ENCODE measurements around the gene ANGEL1. TPM values are rescaled to one million over a fixed set of nuclear protein-coding genes. Genes with fewer than 3 reads are reported as not detected.

Gene ANGEL1
- total and polyA plus RNA-seq, 2 experiments from 2014 or later: 5.3 to 31.6 TPM

DNA sequence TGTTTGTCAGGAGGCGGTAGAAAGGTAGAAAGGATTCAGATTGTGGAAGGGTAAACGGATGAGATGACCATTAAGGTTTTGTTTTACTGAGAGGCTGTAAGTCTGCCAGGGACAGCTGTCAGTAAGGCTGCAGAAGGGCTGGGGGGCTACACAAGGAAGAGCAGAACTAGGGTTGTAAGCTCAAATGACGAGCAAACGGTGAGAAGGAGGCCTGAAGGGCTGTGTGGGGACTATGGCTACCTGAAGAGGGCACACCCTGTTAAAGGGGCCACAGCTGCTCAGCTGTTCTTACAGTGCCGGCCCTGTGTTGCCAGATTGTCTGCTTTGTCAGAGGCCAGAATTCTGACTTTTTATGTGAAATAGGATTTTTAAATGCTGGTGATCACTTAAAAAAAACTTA, 32.3 kb downstream of the ANGEL1 start:
- no peak overlapping the region for H2AFZ ChIP-seq
- no peaks in the 10 kb centered on the region for H3K4me1 ChIP-seq (ENCODE audit: insufficient read depth)
- H3K9me3 Mint-ChIP-seq: no peaks in the 10 kb centered on the region
- no peaks in the 10 kb centered on the region for H3F3A ChIP-seq (replicated peaks; ENCODE audit: low read depth)
- no peak overlapping the region for H3K27ac ChIP-seq (ENCODE audit: low read depth)
- H3K9me2 ChIP-seq (ENCODE audit: insufficient read depth): no peaks in the 10 kb centered on the region
- H4K20me1 ChIP-seq (replicated peaks; ENCODE audit: insufficient read depth): 0 out of 2 replicates have a peak, but pooled peaks cover 3% of the 10 kb centered on the region
- peaks cover 13% of the 10 kb centered on the region for H3K27me3 Mint-ChIP-seq (ENCODE audit: insufficient read depth, low read depth, poor library complexity)
- H3K36me3 ChIP-seq (ENCODE audit: insufficient read depth): peaks cover 4% of the 10 kb centered on the region; the same call in 1 of the 2 replicates
- no peak overlapping the region for H3K27ac Mint-ChIP-seq
- TF ChIP-seq, protein P1, sequence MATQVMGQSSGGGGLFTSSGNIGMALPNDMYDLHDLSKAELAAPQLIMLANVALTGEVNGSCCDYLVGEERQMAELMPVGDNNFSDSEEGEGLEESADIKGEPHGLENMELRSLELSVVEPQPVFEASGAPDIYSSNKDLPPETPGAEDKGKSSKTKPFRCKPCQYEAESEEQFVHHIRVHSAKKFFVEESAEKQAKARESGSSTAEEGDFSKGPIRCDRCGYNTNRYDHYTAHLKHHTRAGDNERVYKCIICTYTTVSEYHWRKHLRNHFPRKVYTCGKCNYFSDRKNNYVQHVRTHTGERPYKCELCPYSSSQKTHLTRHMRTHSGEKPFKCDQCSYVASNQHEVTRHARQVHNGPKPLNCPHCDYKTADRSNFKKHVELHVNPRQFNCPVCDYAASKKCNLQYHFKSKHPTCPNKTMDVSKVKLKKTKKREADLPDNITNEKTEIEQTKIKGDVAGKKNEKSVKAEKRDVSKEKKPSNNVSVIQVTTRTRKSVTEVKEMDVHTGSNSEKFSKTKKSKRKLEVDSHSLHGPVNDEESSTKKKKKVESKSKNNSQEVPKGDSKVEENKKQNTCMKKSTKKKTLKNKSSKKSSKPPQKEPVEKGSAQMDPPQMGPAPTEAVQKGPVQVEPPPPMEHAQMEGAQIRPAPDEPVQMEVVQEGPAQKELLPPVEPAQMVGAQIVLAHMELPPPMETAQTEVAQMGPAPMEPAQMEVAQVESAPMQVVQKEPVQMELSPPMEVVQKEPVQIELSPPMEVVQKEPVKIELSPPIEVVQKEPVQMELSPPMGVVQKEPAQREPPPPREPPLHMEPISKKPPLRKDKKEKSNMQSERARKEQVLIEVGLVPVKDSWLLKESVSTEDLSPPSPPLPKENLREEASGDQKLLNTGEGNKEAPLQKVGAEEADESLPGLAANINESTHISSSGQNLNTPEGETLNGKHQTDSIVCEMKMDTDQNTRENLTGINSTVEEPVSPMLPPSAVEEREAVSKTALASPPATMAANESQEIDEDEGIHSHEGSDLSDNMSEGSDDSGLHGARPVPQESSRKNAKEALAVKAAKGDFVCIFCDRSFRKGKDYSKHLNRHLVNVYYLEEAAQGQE (IDR thresholded peaks at IDR 0.05; ENCODE audit: unreplicated experiment): no peak
- TF ChIP-seq, protein P2, sequence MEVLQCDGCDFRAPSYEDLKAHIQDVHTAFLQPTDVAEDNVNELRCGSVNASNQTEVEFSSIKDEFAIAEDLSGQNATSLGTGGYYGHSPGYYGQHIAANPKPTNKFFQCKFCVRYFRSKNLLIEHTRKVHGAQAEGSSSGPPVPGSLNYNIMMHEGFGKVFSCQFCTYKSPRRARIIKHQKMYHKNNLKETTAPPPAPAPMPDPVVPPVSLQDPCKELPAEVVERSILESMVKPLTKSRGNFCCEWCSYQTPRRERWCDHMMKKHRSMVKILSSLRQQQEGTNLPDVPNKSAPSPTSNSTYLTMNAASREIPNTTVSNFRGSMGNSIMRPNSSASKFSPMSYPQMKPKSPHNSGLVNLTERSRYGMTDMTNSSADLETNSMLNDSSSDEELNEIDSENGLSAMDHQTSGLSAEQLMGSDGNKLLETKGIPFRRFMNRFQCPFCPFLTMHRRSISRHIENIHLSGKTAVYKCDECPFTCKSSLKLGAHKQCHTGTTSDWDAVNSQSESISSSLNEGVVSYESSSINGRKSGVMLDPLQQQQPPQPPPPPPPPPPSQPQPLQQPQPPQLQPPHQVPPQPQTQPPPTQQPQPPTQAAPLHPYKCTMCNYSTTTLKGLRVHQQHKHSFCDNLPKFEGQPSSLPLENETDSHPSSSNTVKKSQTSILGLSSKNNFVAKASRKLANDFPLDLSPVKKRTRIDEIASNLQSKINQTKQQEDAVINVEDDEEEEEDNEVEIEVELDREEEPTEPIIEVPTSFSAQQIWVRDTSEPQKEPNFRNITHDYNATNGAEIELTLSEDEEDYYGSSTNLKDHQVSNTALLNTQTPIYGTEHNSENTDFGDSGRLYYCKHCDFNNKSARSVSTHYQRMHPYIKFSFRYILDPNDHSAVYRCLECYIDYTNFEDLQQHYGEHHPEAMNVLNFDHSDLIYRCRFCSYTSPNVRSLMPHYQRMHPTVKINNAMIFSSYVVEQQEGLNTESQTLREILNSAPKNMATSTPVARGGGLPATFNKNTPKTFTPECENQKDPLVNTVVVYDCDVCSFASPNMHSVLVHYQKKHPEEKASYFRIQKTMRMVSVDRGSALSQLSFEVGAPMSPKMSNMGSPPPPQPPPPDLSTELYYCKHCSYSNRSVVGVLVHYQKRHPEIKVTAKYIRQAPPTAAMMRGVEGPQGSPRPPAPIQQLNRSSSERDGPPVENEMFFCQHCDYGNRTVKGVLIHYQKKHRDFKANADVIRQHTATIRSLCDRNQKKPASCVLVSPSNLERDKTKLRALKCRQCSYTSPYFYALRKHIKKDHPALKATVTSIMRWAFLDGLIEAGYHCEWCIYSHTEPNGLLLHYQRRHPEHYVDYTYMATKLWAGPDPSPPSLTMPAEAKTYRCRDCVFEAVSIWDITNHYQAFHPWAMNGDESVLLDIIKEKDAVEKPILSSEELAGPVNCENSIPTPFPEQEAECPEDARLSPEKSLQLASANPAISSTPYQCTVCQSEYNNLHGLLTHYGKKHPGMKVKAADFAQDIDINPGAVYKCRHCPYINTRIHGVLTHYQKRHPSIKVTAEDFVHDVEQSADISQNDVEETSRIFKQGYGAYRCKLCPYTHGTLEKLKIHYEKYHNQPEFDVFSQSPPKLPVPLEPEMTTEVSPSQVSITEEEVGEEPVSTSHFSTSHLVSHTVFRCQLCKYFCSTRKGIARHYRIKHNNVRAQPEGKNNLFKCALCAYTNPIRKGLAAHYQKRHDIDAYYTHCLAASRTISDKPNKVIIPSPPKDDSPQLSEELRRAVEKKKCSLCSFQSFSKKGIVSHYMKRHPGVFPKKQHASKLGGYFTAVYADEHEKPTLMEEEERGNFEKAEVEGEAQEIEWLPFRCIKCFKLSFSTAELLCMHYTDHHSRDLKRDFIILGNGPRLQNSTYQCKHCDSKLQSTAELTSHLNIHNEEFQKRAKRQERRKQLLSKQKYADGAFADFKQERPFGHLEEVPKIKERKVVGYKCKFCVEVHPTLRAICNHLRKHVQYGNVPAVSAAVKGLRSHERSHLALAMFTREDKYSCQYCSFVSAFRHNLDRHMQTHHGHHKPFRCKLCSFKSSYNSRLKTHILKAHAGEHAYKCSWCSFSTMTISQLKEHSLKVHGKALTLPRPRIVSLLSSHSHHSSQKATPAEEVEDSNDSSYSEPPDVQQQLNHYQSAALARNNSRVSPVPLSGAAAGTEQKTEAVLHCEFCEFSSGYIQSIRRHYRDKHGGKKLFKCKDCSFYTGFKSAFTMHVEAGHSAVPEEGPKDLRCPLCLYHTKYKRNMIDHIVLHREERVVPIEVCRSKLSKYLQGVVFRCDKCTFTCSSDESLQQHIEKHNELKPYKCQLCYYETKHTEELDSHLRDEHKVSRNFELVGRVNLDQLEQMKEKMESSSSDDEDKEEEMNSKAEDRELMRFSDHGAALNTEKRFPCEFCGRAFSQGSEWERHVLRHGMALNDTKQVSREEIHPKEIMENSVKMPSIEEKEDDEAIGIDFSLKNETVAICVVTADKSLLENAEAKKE (CRISPR knock-in tag; IDR thresholded peaks at IDR 0.05): no peak
- TF ChIP-seq, protein P3, sequence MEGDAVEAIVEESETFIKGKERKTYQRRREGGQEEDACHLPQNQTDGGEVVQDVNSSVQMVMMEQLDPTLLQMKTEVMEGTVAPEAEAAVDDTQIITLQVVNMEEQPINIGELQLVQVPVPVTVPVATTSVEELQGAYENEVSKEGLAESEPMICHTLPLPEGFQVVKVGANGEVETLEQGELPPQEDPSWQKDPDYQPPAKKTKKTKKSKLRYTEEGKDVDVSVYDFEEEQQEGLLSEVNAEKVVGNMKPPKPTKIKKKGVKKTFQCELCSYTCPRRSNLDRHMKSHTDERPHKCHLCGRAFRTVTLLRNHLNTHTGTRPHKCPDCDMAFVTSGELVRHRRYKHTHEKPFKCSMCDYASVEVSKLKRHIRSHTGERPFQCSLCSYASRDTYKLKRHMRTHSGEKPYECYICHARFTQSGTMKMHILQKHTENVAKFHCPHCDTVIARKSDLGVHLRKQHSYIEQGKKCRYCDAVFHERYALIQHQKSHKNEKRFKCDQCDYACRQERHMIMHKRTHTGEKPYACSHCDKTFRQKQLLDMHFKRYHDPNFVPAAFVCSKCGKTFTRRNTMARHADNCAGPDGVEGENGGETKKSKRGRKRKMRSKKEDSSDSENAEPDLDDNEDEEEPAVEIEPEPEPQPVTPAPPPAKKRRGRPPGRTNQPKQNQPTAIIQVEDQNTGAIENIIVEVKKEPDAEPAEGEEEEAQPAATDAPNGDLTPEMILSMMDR (conservative IDR thresholded peaks at IDR 0.05; ENCODE audit: low read depth in 2 of 2): 0 out of 4 replicates have a peak, but pooled peaks of 1 of the 2 experiments have one; percentile 14
- TF ChIP-seq CREB1 (CRISPR knock-in tag; IDR thresholded peaks at IDR 0.05; ENCODE audit: low read depth) (no peak), POLR2AphosphoS5 (IDR thresholded peaks at IDR 0.05; ENCODE audit: low read depth) (no peak), ZNF114 (CRISPR knock-in tag; IDR thresholded peaks at IDR 0.05) (no peak), NANOG (IDR thresholded peaks at IDR 0.05; ENCODE audit: borderline replicate concordance) (no peak), JUNB (IDR thresholded peaks at IDR 0.05; ENCODE audit: unreplicated experiment) (no peak), STAT1 (IDR thresholded peaks at IDR 0.05; ENCODE audit: unreplicated experiment) (no peak)
- H3K4me2 ChIP-seq: no peak overlapping the region
- peaks cover 26% of the 10 kb centered on the region for H3K4me1 Mint-ChIP-seq
- no peaks in the 10 kb centered on the region for H3K27me3 ChIP-seq (ENCODE audit: insufficient read depth)
- no peak overlapping the region for H3K4me3 ChIP-seq
- peaks cover 21% of the 10 kb centered on the region; the same call in 2 of the 3 replicates for H3K36me3 Mint-ChIP-seq (ENCODE audit: low read depth)
- DNase-seq (ENCODE audit: low spot score) (no peak), ATAC-seq (no peak)
- no peaks in the 10 kb centered on the region for H3K79me2 ChIP-seq (replicated peaks; ENCODE audit: insufficient read depth)
- no peak overlapping the region for H3K4me3 Mint-ChIP-seq
